ELR (cell line): ENCODE data around the gene SOST.

Experiments
- DNase-seq: peaks from one replicate; pipeline ENCODE4 v3.0.0-alpha.2; 2015; ENCODE audit warnings: low read depth

The SOST gene

GRCh38 chr17:43774304-43775250, 16.0 kb upstream of the SOST start:
- no peak for DNase-seq

GRCh38 chr17:43772877-43773648, 14.5 kb upstream of the SOST start:
- no peak for DNase-seq

DNA sequence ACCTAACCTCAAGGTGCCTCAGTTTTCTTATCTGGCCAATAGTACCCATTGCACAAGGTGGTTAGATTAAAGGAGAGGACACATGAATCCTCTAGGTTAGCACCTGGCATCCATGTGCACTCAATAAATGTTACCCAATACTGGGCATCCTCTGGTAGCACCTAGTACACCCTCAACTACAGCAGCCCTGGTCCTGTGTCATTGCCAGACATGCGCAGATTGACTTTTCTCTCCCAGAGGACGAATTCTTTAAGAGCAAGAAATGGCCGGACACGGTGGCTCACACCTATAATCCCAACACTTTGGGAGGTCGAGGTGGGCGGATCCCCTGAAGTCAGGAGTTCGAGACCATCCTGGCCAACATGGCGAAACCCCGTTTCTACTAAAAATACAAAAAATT, 12.9 kb upstream of the SOST start:
- no peak for DNase-seq

DNA sequence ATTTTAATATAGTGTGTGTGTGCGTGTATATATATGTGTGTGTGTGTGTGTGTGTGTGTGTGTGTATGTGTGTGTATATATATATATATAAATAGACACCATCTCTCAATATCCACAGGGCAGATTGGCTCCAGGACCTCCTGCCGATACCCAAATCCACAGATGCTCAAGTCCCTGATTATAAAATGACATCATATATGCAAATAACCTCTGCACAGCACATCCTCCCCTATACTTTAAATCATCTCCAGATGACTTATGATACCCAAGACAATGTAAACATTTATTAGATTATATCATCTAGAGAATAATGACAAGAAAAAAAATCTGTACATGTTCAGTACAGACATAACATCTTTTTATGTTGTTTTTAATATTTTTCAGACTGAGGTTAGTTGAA, 12.4 kb upstream of the SOST start:
- DNase-seq: no peak

DNA sequence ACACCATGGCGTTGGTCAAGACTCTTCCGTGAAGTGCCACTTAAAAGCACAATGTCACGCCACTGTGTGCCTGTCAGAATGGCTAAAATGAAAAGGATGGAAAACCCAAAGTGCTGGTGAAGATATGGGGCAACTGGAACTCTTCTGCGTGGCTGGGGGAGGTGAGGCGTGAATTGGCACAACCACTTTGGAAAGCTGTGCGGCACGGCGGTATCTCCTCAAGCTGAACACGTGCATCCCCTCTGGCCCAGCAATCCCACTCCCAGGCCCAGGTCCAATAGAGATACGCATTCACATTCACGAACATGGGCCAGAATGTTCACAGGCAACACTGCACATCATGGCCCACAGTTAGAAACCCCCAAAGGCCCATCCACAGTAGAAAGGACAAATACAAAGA, 11.3 kb upstream of the SOST start:
- DNase-seq: no peak

GRCh38 chr17:43769426-43769825, 10.8 kb upstream of the SOST start:
- DNase-seq: no peak

- DNase-seq: no peak
These were observed 10.4 kb upstream of the SOST start for GRCh38 chr17:43768943-43769342.

DNA sequence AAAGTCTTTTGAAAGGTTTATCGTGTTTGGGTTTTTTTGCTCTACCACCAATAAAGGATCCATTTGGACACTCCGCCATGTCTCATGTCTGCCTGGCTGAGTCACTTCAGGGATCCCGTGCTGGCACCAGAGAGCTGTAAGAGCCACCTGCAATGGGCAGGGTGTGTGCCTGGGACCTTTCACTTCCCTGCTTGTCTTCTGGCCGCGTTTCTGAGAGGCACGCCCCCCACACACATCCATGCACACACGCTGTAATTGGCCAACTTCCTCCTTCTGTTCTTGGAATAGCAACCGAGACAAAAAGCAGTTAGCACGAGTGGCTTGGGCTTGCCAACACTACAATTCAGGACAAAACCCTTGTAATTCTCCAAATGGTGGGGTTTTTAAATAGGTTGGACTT, 9.8 kb upstream of the SOST start:
- no peak for DNase-seq

GRCh38 chr17:43767713-43768059, 9.1 kb upstream of the SOST start:
- DNase-seq: no peak

- DNase-seq: no peak
These were observed 8.6 kb upstream of the SOST start for GRCh38 chr17:43767053-43767712.

DNA sequence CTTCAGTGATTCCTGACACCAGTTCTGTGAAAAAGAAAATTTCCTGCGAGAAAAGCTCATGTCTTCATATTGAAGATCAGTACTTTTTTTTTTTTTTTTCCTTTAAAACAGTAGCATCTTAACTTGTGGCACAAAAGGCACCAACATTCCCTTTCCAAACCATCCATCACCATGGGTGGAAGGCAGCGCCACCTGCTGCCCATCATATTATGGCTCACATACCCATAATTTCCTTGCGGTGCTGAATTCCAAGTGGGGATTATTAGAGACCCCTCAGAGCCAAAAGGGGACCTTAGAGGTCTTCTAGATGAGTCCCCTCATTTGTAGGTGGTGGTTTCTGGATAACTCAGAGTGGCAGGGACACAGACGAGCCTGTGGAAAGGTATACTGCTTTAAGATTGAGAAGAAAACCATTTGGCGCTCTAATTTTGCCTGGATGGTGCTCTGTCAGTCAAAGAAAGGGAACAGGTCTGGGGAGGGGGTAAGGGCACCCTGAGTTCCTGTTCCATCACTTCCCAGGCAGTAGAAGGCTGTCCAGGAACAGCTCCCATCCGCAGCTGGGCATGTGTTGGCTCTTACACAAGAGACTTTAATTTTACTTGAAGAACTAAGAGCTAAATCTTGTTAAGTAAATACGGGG, 7.9 kb upstream of the SOST start:
- DNase-seq: peak; percentile 71

DNA sequence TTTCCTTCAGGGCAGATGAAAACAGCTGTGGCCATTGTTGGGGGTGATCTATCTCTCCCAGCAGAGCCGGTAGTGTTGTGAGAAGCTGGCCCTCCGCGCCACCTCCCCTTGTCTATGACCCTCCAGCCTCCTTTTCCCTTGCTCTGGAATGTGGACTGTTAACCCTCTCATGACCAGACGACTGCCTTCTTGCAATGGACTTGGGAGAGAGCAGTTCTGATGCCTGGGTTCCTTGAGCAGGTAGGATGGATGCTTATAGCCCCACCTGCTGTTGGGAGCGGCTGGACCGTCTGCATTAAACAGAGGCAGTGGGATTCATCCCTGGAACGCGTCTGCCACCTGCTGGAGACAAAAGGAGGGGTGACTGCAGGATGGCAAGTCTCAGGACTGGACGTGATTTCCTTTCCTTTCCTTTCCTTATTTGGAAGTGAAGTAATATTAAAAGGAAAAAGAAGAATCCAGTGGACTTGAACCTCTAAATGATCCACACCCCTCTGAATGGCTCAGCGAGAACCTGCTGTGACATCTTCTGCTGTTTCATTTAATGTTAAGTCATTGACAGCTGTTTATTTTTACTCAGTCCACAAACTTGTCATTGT, 1.8 kb upstream of the SOST start:
- peak; percentile 94 for DNase-seq

DNA sequence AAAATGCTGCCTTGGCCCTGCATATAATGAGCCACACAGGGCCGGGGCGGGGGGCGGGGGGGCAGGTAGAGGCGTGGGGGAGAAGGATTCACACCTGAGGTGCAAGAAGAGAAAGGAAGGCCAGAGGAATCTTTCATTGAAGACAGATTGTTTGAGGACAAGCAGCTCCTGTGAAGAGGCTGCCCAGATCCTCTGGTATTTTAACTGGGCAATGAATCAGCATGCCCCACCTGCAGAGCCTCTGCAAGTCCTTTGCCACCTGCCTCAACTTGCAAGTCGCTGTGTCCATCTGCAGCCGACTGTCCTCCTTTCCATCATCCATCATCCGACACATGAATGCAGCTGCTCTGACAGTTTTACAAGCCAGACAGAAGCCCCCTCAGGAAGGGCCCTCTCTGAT, 1.2 kb upstream of the SOST start:
- no peak for DNase-seq

DNA sequence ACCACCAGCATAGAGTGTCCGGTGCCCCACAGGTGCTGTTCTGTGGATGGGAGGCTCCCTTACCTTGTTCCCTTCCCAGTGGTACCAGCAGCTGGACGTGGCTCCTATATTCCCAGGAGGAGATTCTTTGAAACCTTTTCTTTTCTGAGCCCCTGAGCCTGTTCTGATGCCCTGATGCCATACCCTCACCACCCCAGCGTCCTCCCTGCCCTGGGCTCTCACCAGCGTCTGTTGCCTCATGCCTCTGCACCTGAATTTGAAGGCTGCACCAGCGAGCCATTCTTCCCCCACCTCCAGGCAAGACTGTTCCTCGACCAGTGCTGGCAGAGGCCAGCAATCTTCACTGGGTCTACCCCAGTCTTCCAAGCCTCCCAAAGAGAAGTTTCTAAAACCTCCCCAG, 505 bp downstream of the SOST start:
- DNase-seq: no peak

DNA sequence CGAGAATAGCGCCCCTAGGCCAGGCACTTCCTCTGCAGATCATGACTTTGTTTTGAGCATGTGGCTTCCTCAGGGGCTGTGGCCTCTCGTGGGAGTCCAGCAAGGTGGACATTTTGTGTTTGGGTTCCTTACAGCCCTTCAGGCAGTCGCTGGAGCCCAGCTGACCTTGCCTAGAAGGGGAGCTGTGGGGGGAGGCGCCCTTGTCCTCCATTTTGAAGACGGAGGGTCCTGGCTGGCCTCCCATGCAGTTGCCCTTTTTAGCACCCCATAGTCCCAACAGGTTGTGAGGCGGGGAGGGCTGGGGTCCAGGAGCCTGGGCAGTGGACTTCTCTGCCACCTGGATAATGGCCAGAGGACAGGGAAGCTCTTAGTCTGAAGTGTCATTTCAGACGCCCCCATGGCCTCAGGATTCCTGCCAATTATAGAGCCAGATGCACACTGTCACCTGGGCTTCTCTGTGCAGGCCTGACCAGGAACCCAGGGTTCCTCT, 1.4 kb downstream of the SOST start:
- no peak for DNase-seq

GRCh38 chr17:43756201-43756600, 2.4 kb downstream of the SOST start:
- no peak for DNase-seq

DNA sequence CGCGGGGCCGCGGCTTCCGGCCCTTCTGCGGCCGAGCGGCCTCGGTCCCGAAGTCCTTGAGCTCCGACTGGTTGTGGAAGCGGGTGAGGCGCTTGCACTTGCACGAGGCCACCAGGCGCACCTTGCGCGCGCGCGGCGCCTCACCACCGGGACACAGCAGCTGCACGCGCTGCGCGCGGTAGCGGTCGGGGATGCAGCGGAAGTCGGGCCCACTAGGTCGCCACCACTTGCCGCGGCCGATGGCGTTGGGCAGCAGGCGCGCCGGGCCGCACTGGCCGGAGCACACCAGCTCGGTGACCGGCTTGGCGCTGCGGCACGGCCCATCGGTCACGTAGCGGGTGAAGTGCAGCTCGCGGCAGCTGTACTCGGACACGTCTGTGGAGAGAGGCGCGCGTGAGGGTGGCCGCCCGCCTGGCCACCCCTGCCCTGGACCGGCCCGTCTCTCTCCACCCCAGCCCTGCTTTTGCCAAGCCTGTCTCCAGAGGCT, 3.2 kb downstream of the SOST start:
- DNase-seq: peak; percentile 26

DNA sequence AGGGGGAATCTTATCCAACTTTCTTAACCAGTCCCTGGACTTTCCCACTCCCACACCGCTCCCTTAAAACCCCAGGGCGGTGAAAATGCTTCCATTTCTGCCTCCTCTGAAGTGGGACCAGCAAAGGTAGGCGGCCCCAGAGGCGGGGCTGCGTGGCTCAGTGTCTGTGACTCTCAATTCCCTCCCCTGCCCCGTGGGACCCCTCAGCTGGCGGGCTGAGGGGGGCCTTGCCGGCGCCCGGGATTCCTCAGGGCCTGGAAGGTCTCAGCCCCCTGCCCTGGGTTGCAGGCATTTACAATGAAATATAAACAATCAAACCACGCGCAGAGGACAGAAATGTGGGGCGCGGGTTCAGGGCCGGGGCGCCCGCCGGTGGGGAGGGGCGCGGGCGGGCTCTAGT, 3.6 kb downstream of the SOST start:
- no peak for DNase-seq

DNA sequence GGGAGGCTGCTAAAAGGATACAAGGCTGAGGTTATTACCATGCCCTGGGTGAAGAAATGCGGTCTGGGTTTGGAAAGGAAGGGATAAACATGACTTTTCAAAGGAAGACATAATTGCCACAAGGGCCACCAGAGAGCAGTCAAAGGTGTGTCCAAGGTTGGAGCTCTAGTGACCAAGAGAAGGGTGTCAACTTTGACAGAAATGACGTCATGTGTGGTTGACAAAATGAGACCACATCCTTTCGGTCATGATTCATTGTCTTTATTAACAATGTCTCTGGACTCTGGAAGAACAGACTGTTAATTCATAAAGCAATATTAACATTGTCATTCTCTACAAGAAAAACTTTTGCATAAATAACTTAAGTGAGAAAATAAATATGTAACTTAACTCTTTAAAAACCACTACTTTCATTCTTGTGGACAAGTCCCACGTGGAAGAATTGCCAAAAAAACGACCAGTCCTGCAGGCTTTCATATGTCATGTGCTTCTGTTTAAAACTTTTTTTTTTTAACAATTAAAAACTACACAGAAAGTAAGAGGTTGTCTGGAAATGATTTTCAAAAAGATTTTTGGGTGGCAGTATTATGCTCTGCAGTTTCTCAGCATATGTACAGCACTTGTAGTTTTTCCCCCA, 5.0 kb downstream of the SOST start:
- peak; percentile 82 for DNase-seq

GRCh38 chr17:43750153-43750552, 8.4 kb downstream of the SOST start:
- DNase-seq: no peak

DNA sequence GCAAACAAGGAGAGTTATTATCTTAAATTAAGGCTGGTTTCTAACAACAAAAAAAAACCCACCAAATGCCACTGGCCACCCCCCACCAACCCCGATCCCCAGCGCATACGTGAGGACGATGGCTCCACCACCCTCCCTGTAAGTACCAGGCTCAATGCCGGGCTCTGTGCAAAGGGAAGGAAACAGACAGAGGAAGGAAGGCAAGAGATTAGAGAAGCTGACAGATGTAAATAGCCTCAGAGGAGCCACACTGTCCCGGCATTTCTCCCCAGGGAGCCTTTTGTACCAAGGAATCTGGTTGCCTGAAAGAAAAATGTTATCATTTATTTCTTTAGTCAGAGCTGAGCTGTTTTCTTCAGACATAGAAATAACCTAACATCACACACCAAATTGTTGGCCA, 13.1 kb downstream of the SOST start:
- no peak for DNase-seq
